ENCODE measurements around the gene GPAM. TPM values are rescaled to one million over a fixed set of nuclear protein-coding genes. Genes with fewer than 3 reads are reported as not detected.
A peak's percentile ranks its signal among the peaks of the same experiment; 100 is the strongest.
"Not testable (repeated sequence)": the region's sequence is repeated elsewhere in the genome, so short reads cannot be mapped to it uniquely, and the experiment has no call there.

Gene GPAM
- polyA plus RNA-seq (ENCODE audit: insufficient read length in 3 of 3) = 10 to 100 TPM; 18.2 to 18.9 (median 18.2) TPM

GRCh38 chr10:112183329-112184051 lies at the start of gene GPAM:
Gene GPAM, minus strand, starts transcription at chr10:112183765. Its CDS starts 1,981 bp downstream, at chr10:112181784.
- peak; percentile 87 to 91 (median 87) for DNase-seq (ENCODE audit: low read depth in 3 of 3, low spot score in 2 of 3)

GRCh38 chr10:112232670-112233069 lies 49.1 kb upstream of the GPAM start:
- DNase-seq (ENCODE audit: low read depth in 3 of 3, low spot score in 2 of 3) = no peak

- no peak for DNase-seq (ENCODE audit: low read depth in 3 of 3, low spot score in 2 of 3)
Measured at GRCh38 chr10:112231602-112232400, 48.2 kb upstream of the GPAM start.

- DNase-seq (ENCODE audit: low read depth in 3 of 3, low spot score in 2 of 3) = no peak
Measured at GRCh38 chr10:112230325-112230988, 46.9 kb upstream of the GPAM start.

GRCh38 chr10:112229901-112230300 lies 46.3 kb upstream of the GPAM start:
- DNase-seq (ENCODE audit: low read depth in 3 of 3, low spot score in 2 of 3) = no peak

GRCh38 chr10:112229096-112229495 lies 45.5 kb upstream of the GPAM start:
- no peak for DNase-seq (ENCODE audit: low read depth in 3 of 3, low spot score in 2 of 3)

- DNase-seq (ENCODE audit: low read depth in 3 of 3, low spot score in 2 of 3) = not testable (repeated sequence)
Measured at GRCh38 chr10:112228366-112229088, 45.0 kb upstream of the GPAM start.

- DNase-seq (ENCODE audit: low read depth in 3 of 3, low spot score in 2 of 3) = no peak
Measured at GRCh38 chr10:112227331-112227987, 43.9 kb upstream of the GPAM start.

- DNase-seq (ENCODE audit: low read depth in 3 of 3, low spot score in 2 of 3) = no peak
Measured at GRCh38 chr10:112226439-112227248, 43.1 kb upstream of the GPAM start.

GRCh38 chr10:112225771-112226438 lies 42.3 kb upstream of the GPAM start:
- DNase-seq (ENCODE audit: low read depth in 3 of 3, low spot score in 2 of 3) = no peak

- DNase-seq (ENCODE audit: low read depth in 3 of 3, low spot score in 2 of 3) = no peak
Measured at GRCh38 chr10:112224933-112225529, 41.5 kb upstream of the GPAM start.

GRCh38 chr10:112223725-112224124 lies 40.2 kb upstream of the GPAM start:
- DNase-seq (ENCODE audit: low read depth in 3 of 3, low spot score in 2 of 3) = no peak

GRCh38 chr10:112222799-112223198 lies 39.2 kb upstream of the GPAM start:
- no peak for DNase-seq (ENCODE audit: low read depth in 3 of 3, low spot score in 2 of 3)

GRCh38 chr10:112221545-112221944 lies 38.0 kb upstream of the GPAM start:
- DNase-seq (ENCODE audit: low read depth in 3 of 3, low spot score in 2 of 3) = no peak

GRCh38 chr10:112218960-112219359 lies 35.4 kb upstream of the GPAM start:
- no peak for DNase-seq (ENCODE audit: low read depth in 3 of 3, low spot score in 2 of 3)

- no peak for DNase-seq (ENCODE audit: low read depth in 3 of 3, low spot score in 2 of 3)
Measured at GRCh38 chr10:112218036-112218390, 34.4 kb upstream of the GPAM start.

- DNase-seq (ENCODE audit: low read depth in 3 of 3, low spot score in 2 of 3) = no peak
Measured at GRCh38 chr10:112217386-112218035, 33.9 kb upstream of the GPAM start.

- no peak for DNase-seq (ENCODE audit: low read depth in 3 of 3, low spot score in 2 of 3)
Measured at GRCh38 chr10:112216966-112217365, 33.4 kb upstream of the GPAM start.
